PFSK-1 (cell line): Measurements from ENCODE around the gene LTV1.

Experiments used
- TAF1 ChIP-seq: IDR thresholded peaks from 2 replicates; pipeline ENCODE4 v1.6.1; 2012; ENCODE audit warnings: low read length, control low read depth, borderline replicate concordance; ENCODE audit not compliant: insufficient read depth
- TF ChIP-seq, protein P1 (sequence below), 2 experiments: IDR thresholded peaks; 2 replicates each; pipeline versions ENCODE4 v1.6.1 to v1.8.0; 2011 to 2012; ENCODE audit warnings: low read depth in 2 of 2, low read length in 2 of 2, control low read depth in 1 of 2, inconsistent platforms in 1 of 2, mild to moderate bottlenecking in 1 of 2, moderate library complexity in 1 of 2; ENCODE audit not compliant: insufficient read depth in 1 of 2

DNA sequence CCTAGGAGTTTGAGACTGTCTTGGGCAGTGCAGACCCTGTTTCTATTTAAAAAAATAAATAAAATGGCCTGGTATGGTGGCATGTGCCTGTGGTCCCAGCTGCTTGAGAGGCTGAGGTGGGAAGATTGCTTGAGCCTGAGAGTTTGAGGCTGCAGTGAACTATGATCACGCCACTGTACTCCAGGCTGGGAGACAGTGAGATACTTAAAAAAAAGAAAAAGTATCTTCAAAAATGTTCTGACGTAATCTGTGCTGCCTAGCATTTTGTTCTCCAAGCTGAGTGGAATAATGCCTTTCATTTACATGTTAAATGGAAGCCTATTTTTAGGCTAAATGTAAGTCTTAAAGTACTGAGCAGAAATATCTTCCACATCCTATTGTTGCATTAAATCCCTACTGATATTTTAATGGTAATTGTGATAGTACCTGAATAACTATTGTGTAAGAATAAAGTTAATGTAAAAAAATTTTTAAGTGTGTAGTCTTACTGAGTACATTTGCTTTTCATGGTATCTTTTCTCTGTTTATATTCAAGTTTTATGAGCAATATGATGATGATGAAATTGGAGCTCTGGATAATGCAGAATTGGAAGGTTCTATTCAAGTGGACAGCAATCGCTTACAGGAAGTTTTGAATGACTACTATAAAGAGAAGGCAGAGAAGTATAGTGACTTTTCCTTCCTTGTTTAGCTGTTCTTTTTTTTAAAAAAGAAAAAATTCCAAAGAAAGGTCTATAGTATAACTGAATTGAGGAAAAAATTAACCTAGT lies 16.9 kb downstream of the LTV1 start:
- TF ChIP-seq, protein P1, sequence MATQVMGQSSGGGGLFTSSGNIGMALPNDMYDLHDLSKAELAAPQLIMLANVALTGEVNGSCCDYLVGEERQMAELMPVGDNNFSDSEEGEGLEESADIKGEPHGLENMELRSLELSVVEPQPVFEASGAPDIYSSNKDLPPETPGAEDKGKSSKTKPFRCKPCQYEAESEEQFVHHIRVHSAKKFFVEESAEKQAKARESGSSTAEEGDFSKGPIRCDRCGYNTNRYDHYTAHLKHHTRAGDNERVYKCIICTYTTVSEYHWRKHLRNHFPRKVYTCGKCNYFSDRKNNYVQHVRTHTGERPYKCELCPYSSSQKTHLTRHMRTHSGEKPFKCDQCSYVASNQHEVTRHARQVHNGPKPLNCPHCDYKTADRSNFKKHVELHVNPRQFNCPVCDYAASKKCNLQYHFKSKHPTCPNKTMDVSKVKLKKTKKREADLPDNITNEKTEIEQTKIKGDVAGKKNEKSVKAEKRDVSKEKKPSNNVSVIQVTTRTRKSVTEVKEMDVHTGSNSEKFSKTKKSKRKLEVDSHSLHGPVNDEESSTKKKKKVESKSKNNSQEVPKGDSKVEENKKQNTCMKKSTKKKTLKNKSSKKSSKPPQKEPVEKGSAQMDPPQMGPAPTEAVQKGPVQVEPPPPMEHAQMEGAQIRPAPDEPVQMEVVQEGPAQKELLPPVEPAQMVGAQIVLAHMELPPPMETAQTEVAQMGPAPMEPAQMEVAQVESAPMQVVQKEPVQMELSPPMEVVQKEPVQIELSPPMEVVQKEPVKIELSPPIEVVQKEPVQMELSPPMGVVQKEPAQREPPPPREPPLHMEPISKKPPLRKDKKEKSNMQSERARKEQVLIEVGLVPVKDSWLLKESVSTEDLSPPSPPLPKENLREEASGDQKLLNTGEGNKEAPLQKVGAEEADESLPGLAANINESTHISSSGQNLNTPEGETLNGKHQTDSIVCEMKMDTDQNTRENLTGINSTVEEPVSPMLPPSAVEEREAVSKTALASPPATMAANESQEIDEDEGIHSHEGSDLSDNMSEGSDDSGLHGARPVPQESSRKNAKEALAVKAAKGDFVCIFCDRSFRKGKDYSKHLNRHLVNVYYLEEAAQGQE (IDR thresholded peaks at IDR 0.05; ENCODE audit: insufficient read depth in 1 of 2, low read depth in 2 of 2, low read length in 2 of 2): no peak
- TF ChIP-seq TAF1: no peak
